SK-N-SH treated with all-trans-retinoic acid at 6 μM for 48 hours (cell line): ENCODE measurements around the gene IGFBP2.

Experiments
- ESRRG ChIP-seq: fragments of 250-450 bp; sonication (Bioruptor Pico); IDR thresholded peaks from 2 replicates; pipeline ENCODE4 v1.6.1; 2021; ENCODE audit warnings: mild to moderate bottlenecking
- GLIS3 ChIP-seq: fragments of 250-450 bp; sonication (Bioruptor Pico); IDR thresholded peaks from 2 replicates; pipeline ENCODE4 v1.5.0; 2020; ENCODE audit warnings: mild to moderate bottlenecking, moderate library complexity
- POU6F1 ChIP-seq: fragments of 250-450 bp; sonication (Bioruptor Pico); IDR thresholded peaks from 2 replicates; pipeline ENCODE4 v1.8.0; 2021; ENCODE audit warnings: low read depth, mild to moderate bottlenecking, moderate library complexity, borderline replicate concordance
- PPARA ChIP-seq: fragments of 250-450 bp; sonication (Bioruptor Pico); IDR thresholded peaks from 2 replicates; pipeline ENCODE4 v1.5.0; 2020; ENCODE audit warnings: mild to moderate bottlenecking, borderline replicate concordance
- SNAI2 ChIP-seq: fragments of 250-450 bp; sonication (Bioruptor Pico); IDR thresholded peaks from 2 replicates; pipeline ENCODE4 v1.5.0; 2020; ENCODE audit warnings: mild to moderate bottlenecking, moderate library complexity
- ZFP3 ChIP-seq: fragments of 250-450 bp; sonication (Bioruptor Pico); IDR thresholded peaks from 2 replicates; pipeline ENCODE4 v1.5.0; 2020; ENCODE audit warnings: mild to moderate bottlenecking, moderate library complexity
- ZFP30 ChIP-seq: fragments of 450-650 bp; formaldehyde crosslinking; IDR thresholded peaks from 2 replicates; pipeline ENCODE4 v1.5.0; 2022; ENCODE audit warnings: mild to moderate bottlenecking, moderate library complexity
- ZNF70 ChIP-seq: fragments of 450-650 bp; formaldehyde crosslinking; IDR thresholded peaks from 2 replicates; pipeline ENCODE4 v1.5.0; 2020; ENCODE audit warnings: mild to moderate bottlenecking, moderate library complexity
- ZNF8 ChIP-seq: fragments of 450-650 bp; formaldehyde crosslinking; IDR thresholded peaks from 2 replicates; pipeline ENCODE4 v1.5.0; 2020; ENCODE audit warnings: mild to moderate bottlenecking, moderate library complexity
- TF ChIP-seq, protein P1 (sequence below): fragments of 250-450 bp; sonication (Bioruptor Pico); IDR thresholded peaks from 2 replicates; pipeline ENCODE4 v1.8.0; 2020; ENCODE audit warnings: mild to moderate bottlenecking, moderate library complexity, borderline replicate concordance

GRCh38 chr2:216596980-216597509 lies 36.2 kb upstream of the IGFBP2 start:
- TF ChIP-seq ZFP30 (CRISPR knock-in tag) = no peak
- TF ChIP-seq, protein P1, sequence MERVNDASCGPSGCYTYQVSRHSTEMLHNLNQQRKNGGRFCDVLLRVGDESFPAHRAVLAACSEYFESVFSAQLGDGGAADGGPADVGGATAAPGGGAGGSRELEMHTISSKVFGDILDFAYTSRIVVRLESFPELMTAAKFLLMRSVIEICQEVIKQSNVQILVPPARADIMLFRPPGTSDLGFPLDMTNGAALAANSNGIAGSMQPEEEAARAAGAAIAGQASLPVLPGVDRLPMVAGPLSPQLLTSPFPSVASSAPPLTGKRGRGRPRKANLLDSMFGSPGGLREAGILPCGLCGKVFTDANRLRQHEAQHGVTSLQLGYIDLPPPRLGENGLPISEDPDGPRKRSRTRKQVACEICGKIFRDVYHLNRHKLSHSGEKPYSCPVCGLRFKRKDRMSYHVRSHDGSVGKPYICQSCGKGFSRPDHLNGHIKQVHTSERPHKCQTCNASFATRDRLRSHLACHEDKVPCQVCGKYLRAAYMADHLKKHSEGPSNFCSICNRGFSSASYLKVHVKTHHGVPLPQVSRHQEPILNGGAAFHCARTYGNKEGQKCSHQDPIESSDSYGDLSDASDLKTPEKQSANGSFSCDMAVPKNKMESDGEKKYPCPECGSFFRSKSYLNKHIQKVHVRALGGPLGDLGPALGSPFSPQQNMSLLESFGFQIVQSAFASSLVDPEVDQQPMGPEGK (CRISPR knock-in tag) = no peak
- TF ChIP-seq SNAI2 (CRISPR knock-in tag) = no peak
- TF ChIP-seq ZNF70 (CRISPR knock-in tag) = no peak
- no peak for TF ChIP-seq GLIS3
- no peak for TF ChIP-seq PPARA (CRISPR knock-in tag)
- no peak for TF ChIP-seq POU6F1 (CRISPR knock-in tag)
- TF ChIP-seq ZNF8 (CRISPR knock-in tag) = no peak
- no peak for TF ChIP-seq ESRRG (CRISPR knock-in tag)
- TF ChIP-seq ZFP3 = no peak
